NB4 (cell line): ENCODE results near the gene HLCS.

Source experiments
- CTCF ChIP-seq: IDR thresholded peaks from one replicate; pipeline ENCODE4 v1.5.1; 2012; ENCODE audit warnings: low read depth, low read length
- POLR2A ChIP-seq: IDR thresholded peaks from 2 replicates; pipeline ENCODE4 v1.6.1; 2011; ENCODE audit warnings: mild to moderate bottlenecking; ENCODE audit not compliant: insufficient read length; ENCODE audit errors: extremely low read depth
- TF ChIP-seq, protein P1 (sequence below): IDR thresholded peaks from 2 replicates; pipeline ENCODE4 v1.6.1; 2011; ENCODE audit warnings: low read depth, low read length

DNA sequence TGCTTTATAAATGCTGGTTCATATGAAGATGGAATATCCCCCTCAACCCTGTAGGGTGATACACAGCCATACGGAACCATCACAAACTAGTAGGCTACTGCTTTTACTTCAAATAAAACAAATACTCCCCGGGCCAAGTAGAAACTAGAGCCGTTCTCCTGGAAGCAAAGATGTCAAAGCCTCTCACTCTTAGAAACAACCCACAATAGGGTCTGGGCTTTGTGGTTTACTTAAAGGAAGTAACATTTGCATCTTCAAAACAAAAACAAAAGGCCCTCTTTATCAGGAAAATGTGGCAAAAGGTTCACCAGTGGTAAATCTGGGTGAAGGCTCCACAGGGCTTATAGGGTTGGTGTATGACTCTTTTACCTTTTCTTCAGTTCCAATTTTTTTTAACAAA, 49.8 kb downstream of the HLCS start:
- TF ChIP-seq CTCF (no peak), POLR2A (no peak)
- TF ChIP-seq, protein P1, sequence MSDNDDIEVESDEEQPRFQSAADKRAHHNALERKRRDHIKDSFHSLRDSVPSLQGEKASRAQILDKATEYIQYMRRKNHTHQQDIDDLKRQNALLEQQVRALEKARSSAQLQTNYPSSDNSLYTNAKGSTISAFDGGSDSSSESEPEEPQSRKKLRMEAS, result no peak
